A673 (cell line): Measurements from ENCODE around the gene KIF24.

Source experiments
- CTCF ChIP-seq: fragments of 300-800, 200-600 bp; sonication (generic); conservative IDR thresholded peaks from 2 replicates; pipeline ENCODE4 v1.5.1; 2017; ENCODE audit warnings: low read depth, mild to moderate bottlenecking, antibody characterized with exemption, low read length, moderate library complexity, mixed read lengths
- EZH2 ChIP-seq: fragments of 200-600 bp; sonication (generic); IDR thresholded peaks from 2 replicates; pipeline ENCODE4 v1.6.1; 2017; ENCODE audit warnings: borderline replicate concordance, low read depth, mild to moderate bottlenecking, mixed read lengths, antibody characterized with exemption, low read length; ENCODE audit not compliant: poor library complexity, severe bottlenecking

- TF ChIP-seq EZH2 (no peak), CTCF (no peak)
Observed at GRCh38 chr9:34369636-34370035, 40.6 kb upstream of the KIF24 start.
